SK-MEL-5 (cell line): ENCODE results near the gene PPP4R1. TPM values are rescaled to one million over a fixed set of nuclear protein-coding genes. Genes with fewer than 3 reads are reported as not detected.
A peak's percentile ranks its signal among the peaks of the same experiment; 100 is the strongest.

Experiments used
- DNase-seq: peaks from one replicate; pipeline ENCODE4 v3.0.0-alpha.2; 2016; ENCODE audit warnings: low read depth, low spot score
- in situ Hi-C: cut with HindIII; loops from 2 replicates; pipeline ENCODE4 v1.10.0; 2016; ENCODE audit warnings: low sequenced_read_pairs, high pct_unique_total_duplicates, low pct_unique_long_range_greater_than_20kb
- total RNA-seq: library from RNA; depleted of rRNA; stranded (reverse); fragments of >200 nt; shearing (Covaris generic); gene quantifications from 2 replicates; pipeline ENCODE4 v1.2.3, GENCODE V29; 2014

Gene PPP4R1
- total RNA-seq, 1 experiment from 2014 or later = 30.2 TPM

- no peak for DNase-seq
- in situ Hi-C loops = no loop called here
These were observed 22.8 kb upstream of the PPP4R1 start for GRCh38 chr18:9637036-9637767.

- DNase-seq = no peak
- in situ Hi-C loops = no loop called here
These were observed 20.5 kb upstream of the PPP4R1 start for GRCh38 chr18:9634856-9635255.

DNA sequence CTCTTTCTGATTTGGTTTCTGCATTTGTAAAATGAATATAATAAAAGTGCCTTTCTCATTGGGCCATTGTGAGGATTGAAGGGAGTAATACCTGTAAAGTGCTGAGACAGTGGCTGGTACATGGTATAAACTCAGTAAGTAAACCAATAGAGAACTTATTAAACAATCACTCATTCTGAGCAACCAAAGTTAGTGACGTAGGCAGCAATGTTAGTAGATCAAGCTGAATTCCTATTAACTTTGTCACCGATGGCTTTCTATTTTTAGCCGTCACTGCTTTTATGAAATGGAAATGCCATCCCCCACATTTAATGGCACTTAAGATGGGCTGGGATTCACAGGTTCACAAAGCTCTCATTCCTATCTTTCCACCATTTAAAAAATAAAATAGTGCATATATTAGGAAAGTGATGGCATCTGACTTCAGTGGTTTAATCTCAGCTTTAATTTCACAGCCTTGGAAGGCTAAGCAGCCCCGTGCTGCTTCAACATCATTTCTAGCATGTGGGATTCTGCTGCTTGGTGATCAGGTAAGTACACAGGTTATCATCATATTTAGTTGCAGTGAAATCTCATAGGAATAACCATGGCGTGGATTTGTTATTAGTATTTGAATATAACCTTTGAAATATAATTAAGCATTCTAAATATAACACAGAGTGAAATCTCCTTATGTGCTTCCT lies 17.6 kb upstream of the PPP4R1 start:
- in situ Hi-C loops = no loop called here

DNA sequence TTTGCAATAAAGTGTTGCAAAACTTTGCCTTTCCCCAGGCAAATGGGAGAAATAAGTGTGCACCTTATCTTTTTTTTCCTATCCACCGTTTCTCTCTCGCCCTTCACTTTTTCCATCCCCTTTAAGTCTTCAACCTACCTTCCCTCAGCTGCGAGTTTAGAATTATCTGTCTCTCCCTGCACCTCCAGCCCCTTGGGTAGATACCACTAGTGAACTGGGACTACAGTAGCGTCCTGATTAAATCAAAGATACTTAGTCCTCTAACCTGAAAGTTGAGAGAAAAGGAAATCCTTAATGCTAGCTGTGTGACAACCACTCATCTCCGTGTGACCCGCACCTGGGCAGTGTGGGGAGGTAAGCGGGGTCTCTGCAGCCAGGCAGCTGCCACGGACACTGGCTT lies 16.1 kb upstream of the PPP4R1 start:
- in situ Hi-C loops = no loop called here
- DNase-seq = no peak

More for the DNA sequence above, 17.6 kb upstream of the PPP4R1 start:
- peak; percentile 53 for DNase-seq

GRCh38 chr18:9629709-9630108 lies 15.3 kb upstream of the PPP4R1 start:
- no peak for DNase-seq
- in situ Hi-C loops = no loop called here

- DNase-seq = no peak
- in situ Hi-C loops = no loop called here
These were observed 14.6 kb upstream of the PPP4R1 start for GRCh38 chr18:9628984-9629383.

DNA sequence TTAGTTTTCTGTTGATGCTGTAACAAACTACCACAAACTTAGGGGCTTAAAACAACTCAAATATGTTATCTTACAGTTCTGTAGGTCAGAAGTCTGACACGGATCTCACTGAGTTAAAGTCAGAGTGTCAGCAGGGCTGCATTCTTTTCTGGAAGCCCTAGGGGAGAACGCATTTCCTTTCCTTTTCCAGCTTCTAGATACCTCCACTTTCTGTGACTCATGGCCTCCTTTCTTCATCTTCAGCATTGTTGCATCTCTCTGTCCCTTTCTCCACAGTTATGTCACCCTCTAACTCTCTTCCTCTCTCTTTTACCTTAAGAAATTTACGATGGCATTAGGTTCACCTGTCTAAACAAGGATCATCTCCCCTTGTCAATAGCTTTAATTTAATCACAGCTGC lies 13.3 kb upstream of the PPP4R1 start:
- in situ Hi-C loops = no loop called here
- peak; percentile 21 for DNase-seq

DNA sequence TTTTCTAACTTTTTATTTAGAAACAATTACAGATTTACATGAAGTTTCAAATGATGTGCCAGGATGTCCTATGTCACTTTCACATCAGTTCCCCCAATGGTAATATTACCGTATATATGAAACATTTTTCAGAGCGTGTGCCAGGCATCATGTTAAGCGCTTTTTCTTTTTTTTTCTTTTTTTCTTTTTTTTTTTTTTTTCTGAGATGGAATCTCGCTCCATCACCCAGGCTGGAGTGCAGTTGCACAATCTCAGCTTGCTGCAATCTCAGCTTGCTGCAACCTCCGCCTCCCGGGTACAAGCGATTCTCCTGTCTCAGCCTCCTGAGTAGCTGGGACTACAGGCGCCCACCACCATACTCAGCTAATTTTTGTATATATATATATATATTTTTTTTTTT lies 5.6 kb upstream of the PPP4R1 start:
- no peak for DNase-seq
- in situ Hi-C loops = no loop called here

DNA sequence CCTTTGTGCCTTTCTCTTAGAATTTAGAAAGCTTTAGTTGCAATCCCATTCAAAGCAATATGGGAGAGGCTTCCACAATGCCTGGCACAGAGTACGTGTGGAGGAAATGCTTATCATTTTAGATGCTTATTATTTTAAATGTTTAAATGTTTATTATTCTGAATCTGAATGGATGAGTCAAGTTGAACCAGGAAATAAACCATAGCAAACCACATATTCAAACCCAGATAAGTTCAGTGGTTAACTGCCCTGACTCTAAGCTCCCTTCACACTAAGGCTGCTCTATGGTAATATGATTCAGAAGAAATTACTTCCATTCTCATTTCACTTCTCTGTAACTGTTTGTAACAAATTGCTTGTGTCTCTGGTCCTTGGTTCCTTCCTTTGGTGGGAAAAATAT lies 5.2 kb upstream of the PPP4R1 start:
- in situ Hi-C loops = no loop called here
- DNase-seq = no peak

DNA sequence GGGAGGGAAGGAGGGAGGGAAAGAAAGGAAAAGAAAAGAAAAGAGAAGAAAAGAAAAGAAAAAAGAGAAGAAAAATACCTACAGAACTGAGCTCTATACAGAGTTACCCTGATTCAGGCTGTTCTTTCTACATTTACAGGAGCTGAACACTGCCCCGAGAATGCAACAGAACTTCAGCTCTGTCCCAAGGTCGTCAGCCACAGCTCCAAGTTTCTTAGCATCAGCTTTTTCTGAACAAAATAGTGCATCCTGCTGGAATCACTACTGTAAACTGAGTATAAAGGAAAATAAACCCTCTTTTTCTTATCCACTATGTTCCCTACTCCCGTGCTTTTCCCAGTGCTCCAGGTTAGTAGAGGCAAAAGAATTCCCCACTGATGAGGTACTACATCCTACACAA lies 4.7 kb upstream of the PPP4R1 start:
- in situ Hi-C loops = no loop called here
- no peak for DNase-seq

DNA sequence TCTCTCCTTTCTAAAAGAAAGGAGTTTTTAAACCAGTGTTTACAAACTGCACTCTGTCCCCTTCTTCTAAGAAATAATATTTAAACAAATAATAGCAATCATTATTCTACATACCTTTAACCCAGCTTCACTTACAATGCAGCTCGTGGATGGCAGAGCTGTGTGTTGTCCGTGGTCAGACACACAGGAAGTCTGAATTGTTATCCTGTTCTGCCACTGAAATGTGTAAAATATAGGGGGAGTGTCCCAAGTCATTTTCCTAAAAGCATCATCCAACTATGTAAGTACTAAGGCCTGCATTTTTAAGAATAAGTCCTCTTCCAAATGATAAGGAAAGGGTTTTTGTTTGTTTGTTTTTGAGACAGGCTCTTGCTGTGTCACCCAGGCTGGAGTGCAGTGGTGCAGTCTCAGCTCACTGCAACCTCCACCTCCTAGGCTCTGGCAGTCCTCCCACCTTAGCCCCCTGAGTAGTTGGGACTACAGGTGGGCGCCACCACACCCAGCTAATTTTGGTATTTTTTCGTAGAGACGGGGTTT lies 2.7 kb upstream of the PPP4R1 start:
- DNase-seq = no peak
- in situ Hi-C loops = no loop called here

- no peak for DNase-seq
- in situ Hi-C loops = no loop called here
These were observed 1.7 kb upstream of the PPP4R1 start for GRCh38 chr18:9616049-9616448.

DNA sequence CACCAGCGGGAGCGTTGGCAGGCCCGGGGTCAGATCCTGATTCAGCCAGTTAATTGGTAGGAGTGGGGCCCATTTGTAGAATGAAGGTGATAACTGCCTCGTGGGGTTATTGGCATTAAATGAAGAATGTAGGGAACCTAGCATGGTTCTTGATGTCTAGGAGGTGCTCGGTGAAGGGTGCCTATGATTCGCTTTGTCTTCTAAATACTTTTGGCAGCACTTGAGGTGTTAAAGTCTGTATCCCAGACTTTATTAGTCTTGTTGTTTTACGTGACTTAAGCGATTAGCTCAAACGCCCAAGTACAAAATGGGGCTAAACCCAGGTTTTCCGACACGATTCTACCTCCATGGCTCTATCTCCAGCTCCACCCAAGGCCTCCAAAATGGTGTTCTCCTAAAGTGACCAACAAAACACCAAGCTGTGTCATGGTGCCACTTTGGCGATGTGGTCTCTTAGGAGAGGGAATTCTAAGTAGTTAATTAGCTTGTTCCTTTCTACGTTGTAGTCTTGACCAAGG lies 980 bp upstream of the PPP4R1 start:
- in situ Hi-C loops = no loop called here
- no peak for DNase-seq

GRCh38 chr18:9613550-9614400 lies 584 bp downstream of the PPP4R1 start:
- peak; percentile 21 for DNase-seq
- in situ Hi-C loops = no loop called here

DNA sequence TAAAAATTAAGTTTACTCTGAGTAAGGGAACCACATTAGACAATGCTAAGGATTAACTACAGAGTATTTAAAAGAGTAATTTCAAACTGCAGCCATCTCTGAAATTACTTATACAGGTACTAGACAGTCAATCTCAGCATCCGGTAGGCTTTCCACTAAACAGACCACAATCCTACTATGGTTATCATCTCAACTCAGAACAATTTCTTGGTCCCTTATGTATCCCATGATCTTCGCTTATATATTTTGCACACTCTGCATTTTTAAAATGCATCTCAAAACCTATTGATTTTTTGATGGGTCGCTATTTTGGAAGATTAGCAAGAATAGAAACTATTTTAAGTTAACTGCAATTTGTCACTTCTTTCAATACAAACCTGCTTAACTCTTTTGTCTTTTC lies 1.4 kb downstream of the PPP4R1 start:
- in situ Hi-C loops = no loop called here
- no peak for DNase-seq

DNA sequence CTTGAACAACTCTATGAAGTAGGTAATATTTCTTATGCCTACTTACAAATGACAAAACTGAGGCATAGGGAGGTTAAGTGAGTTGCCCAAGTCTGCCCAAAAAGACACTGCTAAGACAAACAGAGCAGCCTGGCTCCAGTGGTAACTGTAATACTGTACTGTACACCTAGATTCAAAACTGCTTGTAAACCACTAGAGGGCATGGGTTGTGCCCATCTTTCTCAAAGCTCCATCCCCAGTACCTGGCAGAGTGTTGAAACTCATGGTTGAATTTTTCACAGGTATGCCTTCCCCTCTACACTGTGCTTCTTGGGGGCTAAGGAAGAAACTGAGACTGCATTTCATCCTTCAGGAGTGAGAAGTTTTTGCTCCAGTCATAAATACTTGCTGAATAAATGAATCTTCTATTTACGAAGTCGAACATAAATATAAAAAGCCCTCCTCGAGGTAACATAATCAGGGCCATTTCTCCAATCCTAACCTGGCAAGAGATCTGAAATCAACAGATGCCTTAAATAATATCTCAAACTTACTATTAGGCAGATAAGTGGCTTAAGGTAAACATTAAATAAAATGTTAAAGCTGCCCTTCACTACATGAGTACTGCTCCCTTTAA lies 2.0 kb downstream of the PPP4R1 start:
- in situ Hi-C loops = no loop called here

DNA sequence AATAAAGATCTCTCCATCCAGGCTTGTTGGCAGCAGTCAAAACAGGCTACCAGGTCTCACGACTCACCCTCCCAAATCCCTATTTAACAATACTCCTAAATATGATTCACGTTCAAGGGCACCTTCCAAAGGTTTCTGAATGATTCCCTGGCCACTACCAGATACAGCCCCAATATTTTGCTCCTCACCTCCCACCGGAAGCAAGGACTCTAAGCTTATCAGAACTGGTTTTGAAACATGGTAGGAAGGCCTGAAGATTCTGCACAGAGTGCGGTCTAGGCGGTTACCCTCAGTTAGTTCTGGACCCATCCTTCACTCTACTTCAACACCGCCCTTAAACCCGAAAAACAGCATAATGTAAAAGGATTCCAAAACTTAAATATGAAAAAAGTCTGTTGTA lies 5.2 kb downstream of the PPP4R1 start:
- DNase-seq = no peak
- in situ Hi-C loops = no loop called here

More for the DNA sequence above, 2.0 kb downstream of the PPP4R1 start:
- peak; percentile 64 for DNase-seq

DNA sequence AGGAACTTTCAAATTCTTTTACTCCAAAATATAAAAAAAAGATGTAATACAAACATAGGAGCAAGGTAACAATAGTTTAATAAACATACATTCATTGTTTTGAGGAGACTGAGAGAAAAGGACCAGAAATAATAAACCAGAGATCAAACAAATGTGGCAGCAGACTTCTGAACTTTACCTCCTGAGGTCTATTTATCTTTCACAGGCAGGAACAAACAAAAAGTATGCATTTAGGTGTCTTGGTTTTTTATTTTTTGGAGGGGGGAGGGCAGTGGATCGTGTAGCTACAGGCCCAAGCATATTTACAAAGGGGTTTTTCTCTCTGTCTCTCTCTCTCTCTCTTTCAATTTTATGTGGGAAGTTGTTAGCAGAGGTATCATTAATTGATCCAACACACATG lies 5.6 kb downstream of the PPP4R1 start:
- in situ Hi-C loops = no loop called here
- no peak for DNase-seq
